Measurements from ENCODE around the gene NBEAL1. TPM values are rescaled to one million over a fixed set of nuclear protein-coding genes. Genes with fewer than 3 reads are reported as not detected.

Gene NBEAL1
- total RNA-seq, 1 experiment from 2014 or later, result 17.0 TPM

DNA sequence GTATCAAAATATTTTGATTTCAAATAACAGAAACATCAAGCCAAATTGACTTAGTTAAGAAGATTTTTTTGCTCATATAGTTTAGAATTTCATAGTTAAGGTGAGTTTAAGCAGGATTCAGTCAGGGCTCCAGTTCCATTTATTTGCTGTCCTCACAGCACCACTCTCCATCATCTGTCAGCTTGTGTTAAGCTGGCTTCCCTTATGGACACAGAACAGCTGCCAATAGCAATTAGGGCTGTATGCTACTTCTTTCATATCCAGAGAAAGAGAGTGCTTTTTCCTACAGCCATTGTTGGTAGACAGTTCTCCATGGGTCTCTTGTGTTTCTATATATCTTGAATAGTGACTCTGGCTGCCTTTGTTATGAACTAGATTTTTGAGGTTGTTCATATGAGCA, 128.7 kb downstream of the NBEAL1 start (continued):
- no peak for TF ChIP-seq CTCF (IDR thresholded peaks at IDR 0.05 in 2 of 3, conservative IDR thresholded peaks at IDR 0.05 in 1 of 3; ENCODE audit: borderline replicate concordance in 1 of 3, insufficient read depth in 1 of 3, low read depth in 2 of 3, low read length in 2 of 3)
- TF ChIP-seq SIN3A (IDR thresholded peaks at IDR 0.05; ENCODE audit: low read depth), result no peak
- no peak for TF ChIP-seq CBX3 (IDR thresholded peaks at IDR 0.05; ENCODE audit: low read depth)
- TF ChIP-seq EZH2phosphoT487 (IDR thresholded peaks at IDR 0.05; ENCODE audit: borderline replicate concordance), result no peak
- no peak for TF ChIP-seq ZFX (IDR thresholded peaks at IDR 0.05)
- TF ChIP-seq EGR1 (IDR thresholded peaks at IDR 0.05; ENCODE audit: low read depth), result no peak
- TF ChIP-seq SRF (IDR thresholded peaks at IDR 0.05; ENCODE audit: low read depth), result no peak
- no peak for TF ChIP-seq JUND (IDR thresholded peaks at IDR 0.05)
- TF ChIP-seq FOSL1 (IDR thresholded peaks at IDR 0.05; ENCODE audit: low read depth), result no peak
- no peak for TF ChIP-seq MAX (IDR thresholded peaks at IDR 0.05)
- TF ChIP-seq ZNF274 (IDR thresholded peaks at IDR 0.05; ENCODE audit: low read depth, low read length), result no peak
- TF ChIP-seq POLR2AphosphoS5 (IDR thresholded peaks at IDR 0.05; ENCODE audit: low read depth, low read length), result no peak

GRCh38 chr2:203149194-203149593, 134.5 kb downstream of the NBEAL1 start:
- ATAC-seq (no peak), DNase-seq (ENCODE audit: low read depth, low spot score) (no peak)
- intact Hi-C loops (cut with micrococcal nuclease), result no loop called here
- ChIA-PET RAD21 (ENCODE audit: low non-redundant PET in 1 of 2, low total read pairs in 2 of 2, uncharacterized antibody in 2 of 2, unreplicated experiment in 2 of 2) (no interaction called here), POLR2A (no interaction called here), CTCF (no interaction called here)
- H3K36me3 ChIP-seq (ENCODE audit: control insufficient read depth in 1 of 2, insufficient read depth in 2 of 2, low read length in 2 of 2), result no peaks in the 10 kb centered on the region; a peak in 1 of 4 replicates
- H3K4me2 ChIP-seq (ENCODE audit: low read length), result no peak overlapping the region
- H3K79me2 ChIP-seq (ENCODE audit: insufficient read depth, low read length), result no peaks in the 10 kb centered on the region
- BruUV-seq (replicated peaks), result no TSS peak
- no peaks in the 10 kb centered on the region for H4K20me1 ChIP-seq (ENCODE audit: insufficient read depth)
- H3K4me3 ChIP-seq (replicated peaks in 1 of 2; ENCODE audit: low read depth in 1 of 2, low read length in 2 of 2), result no peak overlapping the region
- H3K27ac ChIP-seq (ENCODE audit: low read depth, low read length), result no peak overlapping the region
- no peaks in the 10 kb centered on the region for H3K27me3 ChIP-seq (ENCODE audit: insufficient read depth, low read length)
- H3K9ac ChIP-seq (ENCODE audit: low read length), result no peak overlapping the region
- H2AFZ ChIP-seq (ENCODE audit: low read depth, low read length, poor library complexity, severe bottlenecking), result no peak overlapping the region
- H3K9me2 ChIP-seq (ENCODE audit: insufficient read depth), result no peaks in the 10 kb centered on the region
- H3K9me3 ChIP-seq (ENCODE audit: control insufficient read depth in 1 of 2, insufficient read depth in 1 of 2, low read depth in 1 of 2, low read length in 2 of 2), result no peaks in the 10 kb centered on the region
- H3K4me1 ChIP-seq (ENCODE audit: control insufficient read depth in 1 of 2, insufficient read depth in 2 of 2, low read length in 2 of 2), result no peaks in the 10 kb centered on the region
- TF ChIP-seq ELF1 (IDR thresholded peaks at IDR 0.05; ENCODE audit: borderline replicate concordance, low read depth) (no peak), ZFX (IDR thresholded peaks at IDR 0.05) (no peak), FOSL1 (IDR thresholded peaks at IDR 0.05; ENCODE audit: low read depth) (no peak), ZNF274 (IDR thresholded peaks at IDR 0.05; ENCODE audit: low read depth, low read length) (no peak), YY1 (IDR thresholded peaks at IDR 0.05; ENCODE audit: extremely low read depth, insufficient replicate concordance, low read depth, low read length) (no peak), TCF7L2 (IDR thresholded peaks at IDR 0.05; ENCODE audit: borderline replicate concordance, extremely low read depth, insufficient read depth, insufficient read length) (no peak), CBX3 (IDR thresholded peaks at IDR 0.05; ENCODE audit: low read depth) (no peak), JUND (IDR thresholded peaks at IDR 0.05) (no peak), SP1 (IDR thresholded peaks at IDR 0.05; ENCODE audit: low read depth) (no peak)
- TF ChIP-seq, protein P1, sequence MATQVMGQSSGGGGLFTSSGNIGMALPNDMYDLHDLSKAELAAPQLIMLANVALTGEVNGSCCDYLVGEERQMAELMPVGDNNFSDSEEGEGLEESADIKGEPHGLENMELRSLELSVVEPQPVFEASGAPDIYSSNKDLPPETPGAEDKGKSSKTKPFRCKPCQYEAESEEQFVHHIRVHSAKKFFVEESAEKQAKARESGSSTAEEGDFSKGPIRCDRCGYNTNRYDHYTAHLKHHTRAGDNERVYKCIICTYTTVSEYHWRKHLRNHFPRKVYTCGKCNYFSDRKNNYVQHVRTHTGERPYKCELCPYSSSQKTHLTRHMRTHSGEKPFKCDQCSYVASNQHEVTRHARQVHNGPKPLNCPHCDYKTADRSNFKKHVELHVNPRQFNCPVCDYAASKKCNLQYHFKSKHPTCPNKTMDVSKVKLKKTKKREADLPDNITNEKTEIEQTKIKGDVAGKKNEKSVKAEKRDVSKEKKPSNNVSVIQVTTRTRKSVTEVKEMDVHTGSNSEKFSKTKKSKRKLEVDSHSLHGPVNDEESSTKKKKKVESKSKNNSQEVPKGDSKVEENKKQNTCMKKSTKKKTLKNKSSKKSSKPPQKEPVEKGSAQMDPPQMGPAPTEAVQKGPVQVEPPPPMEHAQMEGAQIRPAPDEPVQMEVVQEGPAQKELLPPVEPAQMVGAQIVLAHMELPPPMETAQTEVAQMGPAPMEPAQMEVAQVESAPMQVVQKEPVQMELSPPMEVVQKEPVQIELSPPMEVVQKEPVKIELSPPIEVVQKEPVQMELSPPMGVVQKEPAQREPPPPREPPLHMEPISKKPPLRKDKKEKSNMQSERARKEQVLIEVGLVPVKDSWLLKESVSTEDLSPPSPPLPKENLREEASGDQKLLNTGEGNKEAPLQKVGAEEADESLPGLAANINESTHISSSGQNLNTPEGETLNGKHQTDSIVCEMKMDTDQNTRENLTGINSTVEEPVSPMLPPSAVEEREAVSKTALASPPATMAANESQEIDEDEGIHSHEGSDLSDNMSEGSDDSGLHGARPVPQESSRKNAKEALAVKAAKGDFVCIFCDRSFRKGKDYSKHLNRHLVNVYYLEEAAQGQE (IDR thresholded peaks at IDR 0.05; ENCODE audit: low read depth), result no peak
- TF ChIP-seq, protein P2, sequence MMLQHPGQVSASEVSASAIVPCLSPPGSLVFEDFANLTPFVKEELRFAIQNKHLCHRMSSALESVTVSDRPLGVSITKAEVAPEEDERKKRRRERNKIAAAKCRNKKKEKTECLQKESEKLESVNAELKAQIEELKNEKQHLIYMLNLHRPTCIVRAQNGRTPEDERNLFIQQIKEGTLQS (IDR thresholded peaks at IDR 0.05), result no peak
- TF ChIP-seq, protein P3, sequence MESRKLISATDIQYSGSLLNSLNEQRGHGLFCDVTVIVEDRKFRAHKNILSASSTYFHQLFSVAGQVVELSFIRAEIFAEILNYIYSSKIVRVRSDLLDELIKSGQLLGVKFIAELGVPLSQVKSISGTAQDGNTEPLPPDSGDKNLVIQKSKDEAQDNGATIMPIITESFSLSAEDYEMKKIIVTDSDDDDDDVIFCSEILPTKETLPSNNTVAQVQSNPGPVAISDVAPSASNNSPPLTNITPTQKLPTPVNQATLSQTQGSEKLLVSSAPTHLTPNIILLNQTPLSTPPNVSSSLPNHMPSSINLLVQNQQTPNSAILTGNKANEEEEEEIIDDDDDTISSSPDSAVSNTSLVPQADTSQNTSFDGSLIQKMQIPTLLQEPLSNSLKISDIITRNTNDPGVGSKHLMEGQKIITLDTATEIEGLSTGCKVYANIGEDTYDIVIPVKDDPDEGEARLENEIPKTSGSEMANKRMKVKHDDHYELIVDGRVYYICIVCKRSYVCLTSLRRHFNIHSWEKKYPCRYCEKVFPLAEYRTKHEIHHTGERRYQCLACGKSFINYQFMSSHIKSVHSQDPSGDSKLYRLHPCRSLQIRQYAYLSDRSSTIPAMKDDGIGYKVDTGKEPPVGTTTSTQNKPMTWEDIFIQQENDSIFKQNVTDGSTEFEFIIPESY (IDR thresholded peaks at IDR 0.05; ENCODE audit: extremely low read depth, insufficient replicate concordance, low read length), result no peak

Measured in HCT116 (cell line).